Measurements from ENCODE around the gene AKR1C4. TPM values are rescaled to one million over a fixed set of nuclear protein-coding genes. Genes with fewer than 3 reads are reported as not detected.
"Not testable (repeated sequence)": the region's sequence is repeated elsewhere in the genome, so short reads cannot be mapped to it uniquely, and the experiment has no call there.

The AKR1C4 gene
- total and polyA plus RNA-seq, 2 donors (not counting 1 experiment from before 2014, with no cell fraction given): not detected

DNA sequence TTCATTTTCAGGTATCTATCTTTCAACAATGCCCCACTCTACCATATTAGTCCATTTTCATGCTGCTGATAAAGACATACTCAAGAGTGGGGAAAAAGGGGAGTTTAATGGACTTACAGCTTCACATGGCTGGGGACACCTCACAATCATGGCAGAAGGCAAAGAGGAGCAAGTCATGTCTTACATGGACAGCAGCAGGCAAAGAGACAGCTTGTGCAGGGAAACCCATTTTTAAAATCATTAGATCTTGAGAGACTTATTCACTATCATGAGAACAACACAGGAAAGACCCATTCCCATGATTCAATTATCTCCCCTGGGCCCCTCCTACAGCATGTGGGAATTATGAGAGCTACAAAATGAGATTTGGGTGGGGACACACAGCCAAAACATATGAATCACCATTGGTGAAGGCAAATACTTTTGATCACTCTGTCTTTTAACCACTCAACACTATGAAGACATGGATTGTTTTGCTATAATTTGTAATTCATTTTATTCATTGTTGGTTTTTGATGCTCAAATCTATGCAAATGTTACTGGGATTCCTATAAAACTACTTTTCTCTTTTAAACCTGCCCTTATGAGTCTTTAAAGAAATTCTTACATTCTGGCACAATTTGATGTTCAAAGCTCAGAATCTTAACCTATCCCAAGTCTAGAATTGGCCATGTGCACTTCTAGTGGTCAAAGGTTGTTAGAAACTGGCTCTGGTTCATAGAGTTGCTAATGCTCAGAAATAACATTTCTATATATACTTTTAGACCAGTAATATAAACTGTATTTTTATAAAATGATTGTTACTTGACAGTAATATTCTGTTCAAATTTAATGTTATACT is 15.3 kb downstream of the AKR1C4 start:
- H3K27ac ChIP-seq (ENCODE audit: insufficient read depth, low read length): no peak overlapping the region
- no peak overlapping the region for H3K4me2 ChIP-seq (ENCODE audit: extremely low read depth, insufficient read depth, low read length)
- H3K9ac ChIP-seq (ENCODE audit: insufficient read depth, low read length): no peak overlapping the region
- H4K20me1 ChIP-seq (ENCODE audit: control insufficient read depth, extremely low read depth, insufficient read depth, low read length): no peaks in the 10 kb centered on the region
- no peaks in the 10 kb centered on the region for H3K4me1 ChIP-seq (ENCODE audit: control insufficient read depth, extremely low read depth, insufficient read depth, low read length)
- H3K36me3 ChIP-seq (ENCODE audit: control insufficient read depth, insufficient read depth, low read length): no peaks in the 10 kb centered on the region
- no peaks in the 10 kb centered on the region for H3K79me2 ChIP-seq (ENCODE audit: control insufficient read depth, insufficient read depth, low read length)
- H2AFZ ChIP-seq (ENCODE audit: low read length): no peak overlapping the region
- H3K9me3 ChIP-seq (ENCODE audit: control insufficient read depth, insufficient read depth, low read depth, low read length): no peaks in the 10 kb centered on the region
- no peaks in the 10 kb centered on the region for H3K27me3 ChIP-seq (ENCODE audit: control insufficient read depth, insufficient read depth, low read length)
- no peak overlapping the region for H3K4me3 ChIP-seq (replicated peaks in 1 of 4; ENCODE audit: control extremely low read depth in 1 of 4, insufficient read depth in 1 of 4, low read depth in 3 of 4, low read length in 4 of 4)
- DNase-seq (ENCODE audit: low read depth in 2 of 2): no peak
- TF ChIP-seq EZH2 (IDR thresholded peaks at IDR 0.05; ENCODE audit: low read length, missing control alignments): no peak
- TF ChIP-seq, protein P1, sequence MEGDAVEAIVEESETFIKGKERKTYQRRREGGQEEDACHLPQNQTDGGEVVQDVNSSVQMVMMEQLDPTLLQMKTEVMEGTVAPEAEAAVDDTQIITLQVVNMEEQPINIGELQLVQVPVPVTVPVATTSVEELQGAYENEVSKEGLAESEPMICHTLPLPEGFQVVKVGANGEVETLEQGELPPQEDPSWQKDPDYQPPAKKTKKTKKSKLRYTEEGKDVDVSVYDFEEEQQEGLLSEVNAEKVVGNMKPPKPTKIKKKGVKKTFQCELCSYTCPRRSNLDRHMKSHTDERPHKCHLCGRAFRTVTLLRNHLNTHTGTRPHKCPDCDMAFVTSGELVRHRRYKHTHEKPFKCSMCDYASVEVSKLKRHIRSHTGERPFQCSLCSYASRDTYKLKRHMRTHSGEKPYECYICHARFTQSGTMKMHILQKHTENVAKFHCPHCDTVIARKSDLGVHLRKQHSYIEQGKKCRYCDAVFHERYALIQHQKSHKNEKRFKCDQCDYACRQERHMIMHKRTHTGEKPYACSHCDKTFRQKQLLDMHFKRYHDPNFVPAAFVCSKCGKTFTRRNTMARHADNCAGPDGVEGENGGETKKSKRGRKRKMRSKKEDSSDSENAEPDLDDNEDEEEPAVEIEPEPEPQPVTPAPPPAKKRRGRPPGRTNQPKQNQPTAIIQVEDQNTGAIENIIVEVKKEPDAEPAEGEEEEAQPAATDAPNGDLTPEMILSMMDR (conservative IDR thresholded peaks at IDR 0.05 in 1 of 2, IDR thresholded peaks at IDR 0.05 in 1 of 2; ENCODE audit: low read depth in 1 of 2, low read length in 2 of 2): no peak

DNA sequence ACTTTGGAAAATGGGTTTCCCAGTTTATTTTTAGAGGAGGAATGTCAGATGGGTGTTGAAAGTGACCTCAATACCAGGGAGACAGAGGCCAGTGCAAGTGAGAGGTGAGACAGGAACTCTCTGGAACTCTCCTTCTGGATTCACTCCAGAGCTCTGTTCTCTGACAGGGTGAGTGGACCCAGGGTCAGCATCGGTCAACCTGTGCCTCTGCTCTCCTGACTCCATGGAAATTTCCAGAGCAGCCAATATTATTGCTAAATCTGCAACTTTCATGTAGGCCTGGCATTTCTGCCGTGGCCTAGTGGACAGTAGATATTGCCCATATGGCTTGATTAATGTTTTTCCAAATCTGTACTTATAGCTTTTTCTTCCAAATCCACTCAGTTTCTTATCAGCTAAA is 20.2 kb downstream of the AKR1C4 start:
- Histone ChIP-seq H2AFZ (ENCODE audit: low read length) (no peak overlapping the region), H3K79me2 (ENCODE audit: control insufficient read depth, insufficient read depth, low read length) (no peaks in the 10 kb centered on the region), H3K4me3 (replicated peaks in 1 of 4; ENCODE audit: control extremely low read depth in 1 of 4, insufficient read depth in 1 of 4, low read depth in 3 of 4, low read length in 4 of 4) (no peak overlapping the region), H3K9me3 (ENCODE audit: control insufficient read depth, insufficient read depth, low read depth, low read length) (no peaks in the 10 kb centered on the region), H3K4me1 (ENCODE audit: control insufficient read depth, extremely low read depth, insufficient read depth, low read length) (no peaks in the 10 kb centered on the region), H3K9ac (ENCODE audit: insufficient read depth, low read length) (no peak overlapping the region), H3K4me2 (ENCODE audit: extremely low read depth, insufficient read depth, low read length) (no peak overlapping the region), H3K27me3 (ENCODE audit: control insufficient read depth, insufficient read depth, low read length) (no peaks in the 10 kb centered on the region), H3K27ac (ENCODE audit: insufficient read depth, low read length) (no peak overlapping the region), H4K20me1 (ENCODE audit: control insufficient read depth, extremely low read depth, insufficient read depth, low read length) (no peaks in the 10 kb centered on the region), H3K36me3 (ENCODE audit: control insufficient read depth, insufficient read depth, low read length) (no peaks in the 10 kb centered on the region)
- no peak for DNase-seq (ENCODE audit: low read depth in 2 of 2)
- TF ChIP-seq EZH2 (IDR thresholded peaks at IDR 0.05; ENCODE audit: low read length, missing control alignments): no peak
- TF ChIP-seq, protein P1 (conservative IDR thresholded peaks at IDR 0.05 in 1 of 2, IDR thresholded peaks at IDR 0.05 in 1 of 2; ENCODE audit: low read depth in 1 of 2, low read length in 2 of 2): no peak

DNA sequence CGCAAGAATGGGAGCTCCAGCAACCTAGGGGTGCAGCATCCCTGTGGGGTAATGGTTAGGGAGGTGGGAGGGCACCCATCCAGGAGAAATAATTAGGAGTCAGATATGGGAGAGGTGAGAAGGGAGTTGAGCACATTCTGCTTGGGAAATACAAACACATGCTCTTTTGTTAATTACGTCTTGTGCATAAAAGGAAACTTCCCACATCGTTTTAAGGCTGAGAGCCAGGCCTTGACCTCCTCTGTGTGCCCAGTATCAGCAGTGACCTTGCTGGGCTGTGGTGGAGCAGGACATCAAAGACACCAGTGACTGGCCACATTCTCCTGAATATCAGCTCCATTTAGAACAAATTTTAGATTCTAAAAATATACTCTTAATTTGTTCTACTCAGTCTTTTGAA is 22.6 kb downstream of the AKR1C4 start:
- H3K36me3 ChIP-seq (ENCODE audit: control insufficient read depth, insufficient read depth, low read length): no peaks in the 10 kb centered on the region
- H3K4me2 ChIP-seq (ENCODE audit: extremely low read depth, insufficient read depth, low read length): no peak overlapping the region
- H3K9ac ChIP-seq (ENCODE audit: insufficient read depth, low read length): no peak overlapping the region
- no peak overlapping the region for H2AFZ ChIP-seq (ENCODE audit: low read length)
- H3K27me3 ChIP-seq (ENCODE audit: control insufficient read depth, insufficient read depth, low read length): no peaks in the 10 kb centered on the region
- no peak overlapping the region for H3K4me3 ChIP-seq (replicated peaks in 1 of 4; ENCODE audit: control extremely low read depth in 1 of 4, insufficient read depth in 1 of 4, low read depth in 3 of 4, low read length in 4 of 4)
- H3K79me2 ChIP-seq (ENCODE audit: control insufficient read depth, insufficient read depth, low read length): no peaks in the 10 kb centered on the region
- H3K4me1 ChIP-seq (ENCODE audit: control insufficient read depth, extremely low read depth, insufficient read depth, low read length): no peaks in the 10 kb centered on the region
- TF ChIP-seq EZH2 (IDR thresholded peaks at IDR 0.05; ENCODE audit: low read length, missing control alignments): no peak
- TF ChIP-seq, protein P1 (conservative IDR thresholded peaks at IDR 0.05 in 1 of 2, IDR thresholded peaks at IDR 0.05 in 1 of 2; ENCODE audit: low read depth in 1 of 2, low read length in 2 of 2): no peak
- no peak for DNase-seq (ENCODE audit: low read depth in 2 of 2)
- no peak overlapping the region for H3K27ac ChIP-seq (ENCODE audit: insufficient read depth, low read length)
- H3K9me3 ChIP-seq (ENCODE audit: control insufficient read depth, insufficient read depth, low read depth, low read length): no peaks in the 10 kb centered on the region
- no peaks in the 10 kb centered on the region for H4K20me1 ChIP-seq (ENCODE audit: control insufficient read depth, extremely low read depth, insufficient read depth, low read length)

DNA sequence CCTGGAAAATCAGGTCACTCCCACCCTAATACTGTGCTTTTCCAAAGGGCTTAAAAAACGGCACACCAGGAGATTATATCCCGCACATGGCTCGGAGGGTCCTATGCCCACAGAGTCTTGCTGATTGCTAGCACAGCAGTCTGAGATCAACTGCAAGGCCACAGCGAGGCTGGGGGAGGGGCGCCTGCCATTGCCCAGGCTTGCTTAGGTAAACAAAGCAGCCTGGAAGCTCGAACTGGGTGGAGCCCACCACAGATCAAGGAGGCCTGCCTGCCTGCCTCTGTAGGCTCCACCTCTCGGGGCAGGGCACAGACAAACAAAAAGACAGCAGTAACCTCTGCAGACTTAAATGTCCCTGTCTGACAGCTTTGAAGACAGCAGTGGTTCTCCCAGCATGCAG is 26.3 kb downstream of the AKR1C4 start:
- H3K27me3 ChIP-seq (ENCODE audit: control insufficient read depth, insufficient read depth, low read length); H3K27ac ChIP-seq (ENCODE audit: insufficient read depth, low read length); H3K4me3 ChIP-seq (replicated peaks in 1 of 4; ENCODE audit: control extremely low read depth in 1 of 4, insufficient read depth in 1 of 4, low read depth in 3 of 4, low read length in 4 of 4); H3K9ac ChIP-seq (ENCODE audit: insufficient read depth, low read length); H3K79me2 ChIP-seq (ENCODE audit: control insufficient read depth, insufficient read depth, low read length); H3K36me3 ChIP-seq (ENCODE audit: control insufficient read depth, insufficient read depth, low read length); H4K20me1 ChIP-seq (ENCODE audit: control insufficient read depth, extremely low read depth, insufficient read depth, low read length); H3K4me2 ChIP-seq (ENCODE audit: extremely low read depth, insufficient read depth, low read length); H3K9me3 ChIP-seq (ENCODE audit: control insufficient read depth, insufficient read depth, low read depth, low read length); H2AFZ ChIP-seq (ENCODE audit: low read length); H3K4me1 ChIP-seq (ENCODE audit: control insufficient read depth, extremely low read depth, insufficient read depth, low read length); DNase-seq (ENCODE audit: low read depth in 2 of 2): not testable (repeated sequence)
